Ammon's horn (tissue), 1 donor: Measurements from ENCODE around the gene RBP4.
"Not testable (repeated sequence)": the region's sequence is repeated elsewhere in the genome, so short reads cannot be mapped to it uniquely, and the experiment has no call there.

ENCODE experiments used
- DNase-seq: peaks from one replicate; pipeline ENCODE4 v3.0.0-alpha.2; 2016; ENCODE audit warnings: low spot score

RBP4 gene

GRCh38 chr10:93566435-93567276 is 34.4 kb downstream of the RBP4 start, which contains the start of gene FFAR4:
Gene FFAR4, plus strand, starts transcription at chr10:93566665. Its CDS starts 56 bp downstream, at chr10:93566721.
- peak; percentile 62 for DNase-seq

GRCh38 chr10:93565446-93565845 is 35.6 kb downstream of the RBP4 start:
- no peak for DNase-seq

GRCh38 chr10:93560541-93560940 is 40.5 kb downstream of the RBP4 start:
- DNase-seq: no peak

GRCh38 chr10:93559490-93559889 is 41.5 kb downstream of the RBP4 start:
- no peak for DNase-seq

GRCh38 chr10:93554760-93555432 is 46.1 kb downstream of the RBP4 start:
- DNase-seq: peak; percentile 75

GRCh38 chr10:93554316-93554663 is 46.7 kb downstream of the RBP4 start:
- no peak for DNase-seq

- DNase-seq: no peak
These were observed 47.3 kb downstream of the RBP4 start for GRCh38 chr10:93553482-93554315.

- DNase-seq: no peak
These were observed 48.3 kb downstream of the RBP4 start for GRCh38 chr10:93552780-93553179.

- DNase-seq: no peak
These were observed 50.4 kb downstream of the RBP4 start for GRCh38 chr10:93550606-93551005.

- no peak for DNase-seq
These were observed 52.5 kb downstream of the RBP4 start for GRCh38 chr10:93548376-93549071.

- no peak for DNase-seq
These were observed 53.5 kb downstream of the RBP4 start for GRCh38 chr10:93547522-93547921.

- DNase-seq: not testable (repeated sequence)
These were observed 54.0 kb downstream of the RBP4 start for GRCh38 chr10:93546995-93547394.

- no peak for DNase-seq
These were observed 58.7 kb downstream of the RBP4 start for GRCh38 chr10:93542358-93542791.
